HCT116 (cell line): ENCODE data around the gene VAMP8. TPM values are rescaled to one million over a fixed set of nuclear protein-coding genes. Genes with fewer than 3 reads are reported as not detected.

ENCODE experiments used
- ATAC-seq: fragments of 200-7000 bp; cut with Tn5 transposase; 2 replicates; pipeline ENCODE4 v1.9.1; 2020; ENCODE audit warnings: mild to moderate bottlenecking, moderate library complexity
- BruUV-seq: library from RNA; stranded (reverse); fragments of 400-500 nt; replicated peaks from 2 replicates; lab custom pipeline; 2021; lab: Mats Ljungman, UMichigan
- CTCF ChIA-PET: fragments of 300-600 bp; sonication (Branson Sonifier 250); formaldehyde crosslinking; loops from one replicate; lab custom pipeline; 2021; ENCODE audit warnings: antibody characterized with exemption; lab: Charles Lee
- POLR2A ChIA-PET: fragments of 300-600, 350-600 bp; sonication (Branson Sonifier 250); formaldehyde crosslinking; loops from one replicate; lab custom pipeline; 2021; ENCODE audit warnings: antibody characterized with exemption; lab: Charles Lee
- RAD21 ChIA-PET, 2 experiments: fragments of 300-600 bp; sonication (Branson Sonifier 250); formaldehyde crosslinking; loops; one replicate each; lab custom pipeline; 2023; ENCODE audit warnings: low total read pairs in 2 of 2; ENCODE audit not compliant: uncharacterized antibody in 2 of 2, unreplicated experiment in 2 of 2, low non-redundant PET in 1 of 2; lab: Charles Lee
- DNase-seq: peaks from one replicate; pipeline ENCODE4 v3.0.0-alpha.2; 2010; ENCODE audit warnings: low read depth, low spot score
- H2AFZ ChIP-seq: fragments of 200-600 bp; shearing (Covaris generic), sonication (generic); 2 replicates; pipeline ENCODE4 v1.6.1; 2017; ENCODE audit warnings: low read depth, mixed run types, mixed read lengths, antibody characterized with exemption, low read length; ENCODE audit not compliant: poor library complexity, severe bottlenecking
- H3K27ac ChIP-seq: 2 replicates; pipeline ENCODE4 v1.5.1; 2012; ENCODE audit warnings: low read depth, low read length
- H3K27me3 ChIP-seq: fragments of 200-600 bp; sonication (generic); 2 replicates; pipeline ENCODE4 v1.6.1; 2016; ENCODE audit warnings: mixed run types, low read length, mixed read lengths; ENCODE audit not compliant: insufficient read depth
- H3K36me3 ChIP-seq, 2 experiments: fragments of 200-500 bp in 1 of 2; fragments of 200-600 bp in 1 of 2; sonication (Bioruptor generic) in 1 of 2; sonication (generic) in 1 of 2; 2 replicates each; pipeline versions ENCODE4 v1.5.1 to v1.6.1; 2014 to 2016; ENCODE audit warnings: low read length in 2 of 2, inconsistent platforms in 1 of 2, mixed read lengths in 1 of 2, mixed run types in 1 of 2; ENCODE audit not compliant: insufficient read depth in 2 of 2, control insufficient read depth in 1 of 2
- H3K4me1 ChIP-seq, 2 experiments: fragments of 200-600 bp in 1 of 2; sonication (generic) in 1 of 2; 2 replicates each; pipeline versions ENCODE4 v1.5.1 to v1.6.1; 2012 to 2017; ENCODE audit warnings: low read length in 2 of 2, inconsistent platforms in 1 of 2, mild to moderate bottlenecking in 1 of 2, mixed read lengths in 1 of 2, mixed run types in 1 of 2, moderate library complexity in 1 of 2; ENCODE audit not compliant: insufficient read depth in 2 of 2, control insufficient read depth in 1 of 2
- H3K4me2 ChIP-seq: fragments of 200-600 bp; sonication (generic); 2 replicates; pipeline ENCODE4 v1.6.1; 2017; ENCODE audit warnings: mixed run types, low read length, mixed read lengths
- H3K4me3 ChIP-seq, 2 experiments: fragments of 200-600 bp in 1 of 2; sonication (generic) in 1 of 2; replicated peaks in 1 of 2; 2 replicates each; pipeline ENCODE4 v1.5.1; 2011 to 2016; ENCODE audit warnings: low read length in 2 of 2, control low read depth in 1 of 2, low read depth in 1 of 2, mild to moderate bottlenecking in 1 of 2, mixed read lengths in 1 of 2, mixed run types in 1 of 2
- H3K79me2 ChIP-seq: fragments of 200-600 bp; sonication (generic); 2 replicates; pipeline ENCODE4 v1.6.1; 2017; ENCODE audit warnings: mild to moderate bottlenecking, mixed run types, low read length, moderate library complexity, mixed read lengths; ENCODE audit not compliant: insufficient read depth
- H3K9ac ChIP-seq: fragments of 200-600 bp; sonication (generic); 2 replicates; pipeline ENCODE4 v1.6.1; 2016; ENCODE audit warnings: low read length, mixed read lengths
- H3K9me2 ChIP-seq: fragments of 200-600 bp; sonication (generic), shearing (Covaris generic); 2 replicates; pipeline ENCODE4 v1.6.1; 2017; ENCODE audit warnings: mixed run types, mild to moderate bottlenecking, moderate library complexity; ENCODE audit not compliant: insufficient read depth
- H3K9me3 ChIP-seq, 2 experiments: fragments of 200-500 bp in 1 of 2; fragments of 200-600 bp in 1 of 2; sonication (Bioruptor generic) in 1 of 2; sonication (generic) in 1 of 2; 2 replicates each; pipeline ENCODE4 v1.6.1; 2014 to 2017; ENCODE audit warnings: low read length in 2 of 2, mixed read lengths in 2 of 2, inconsistent platforms in 1 of 2, low read depth in 1 of 2, mild to moderate bottlenecking in 1 of 2, mixed run types in 1 of 2, moderate library complexity in 1 of 2; ENCODE audit not compliant: control insufficient read depth in 1 of 2, insufficient read depth in 1 of 2
- H4K20me1 ChIP-seq: fragments of 200-600 bp; sonication (generic), shearing (Covaris generic); 2 replicates; pipeline ENCODE4 v1.6.1; 2017; ENCODE audit warnings: mixed run types, mild to moderate bottlenecking, moderate library complexity; ENCODE audit not compliant: insufficient read depth
- CBX3 ChIP-seq: IDR thresholded peaks from 2 replicates; pipeline ENCODE4 v1.6.1; 2012; ENCODE audit warnings: low read depth
- EGR1 ChIP-seq: IDR thresholded peaks from 2 replicates; pipeline ENCODE4 v1.6.1; 2012; ENCODE audit warnings: low read depth
- EZH2phosphoT487 ChIP-seq: fragments of 200-600 bp; IDR thresholded peaks from 2 replicates; pipeline ENCODE4 v1.6.1; 2018; ENCODE audit warnings: antibody characterized with exemption, borderline replicate concordance
- FOSL1 ChIP-seq: IDR thresholded peaks from 2 replicates; pipeline ENCODE4 v1.6.1; 2012; ENCODE audit warnings: low read depth
- JUND ChIP-seq: IDR thresholded peaks from 2 replicates; pipeline ENCODE4 v1.6.1; 2012
- POLR2A ChIP-seq: IDR thresholded peaks from 2 replicates; pipeline ENCODE4 v1.7.0; 2011; ENCODE audit warnings: borderline replicate concordance; ENCODE audit not compliant: insufficient read depth, insufficient read length; ENCODE audit errors: extremely low read depth
- RAD21 ChIP-seq: IDR thresholded peaks from 2 replicates; pipeline ENCODE4 v1.6.1; 2012; ENCODE audit warnings: low read depth, mild to moderate bottlenecking
- SIN3A ChIP-seq: IDR thresholded peaks from 2 replicates; pipeline ENCODE4 v1.6.1; 2012; ENCODE audit warnings: low read depth
- TCF7L2 ChIP-seq: IDR thresholded peaks from 2 replicates; pipeline ENCODE4 v1.7.0; 2011; ENCODE audit warnings: borderline replicate concordance, inconsistent platforms; ENCODE audit not compliant: insufficient read depth, insufficient read length; ENCODE audit errors: extremely low read depth
- ZNF274 ChIP-seq: fragments of 200-500 bp; sonication (Bioruptor generic); IDR thresholded peaks from 2 replicates; pipeline ENCODE4 v1.6.1; 2014; ENCODE audit warnings: mild to moderate bottlenecking, low read depth, low read length, inconsistent platforms
- intact Hi-C: fragments of 100-400 bp; cut with micrococcal nuclease; formaldehyde crosslinking; loops from 2 replicates; pipeline ENCODE4 v1.10.0; 2022
- total RNA-seq: library from RNA; stranded (reverse); gene quantifications from one replicate; pipeline ENCODE4 v1.2.1, GENCODE V29; 2021; ENCODE audit not compliant: unreplicated experiment
- TF ChIP-seq, protein P1 (sequence below): IDR thresholded peaks from 2 replicates; pipeline ENCODE4 v1.6.1; 2012; ENCODE audit warnings: low read depth
- TF ChIP-seq, protein P2 (sequence below), 3 experiments: fragments of 200-600 bp in 1 of 3; sonication (generic) in 1 of 3; IDR thresholded peaks in 2 of 3; conservative IDR thresholded peaks in 1 of 3; 2 replicates each; pipeline ENCODE4 v1.5.1; 2012 to 2017; ENCODE audit warnings: low read depth in 2 of 3, low read length in 2 of 3, antibody characterized with exemption in 1 of 3, borderline replicate concordance in 1 of 3, control low read depth in 1 of 3, mild to moderate bottlenecking in 1 of 3, mixed read lengths in 1 of 3, mixed run types in 1 of 3, moderate library complexity in 1 of 3; ENCODE audit not compliant: insufficient read depth in 1 of 3
- TF ChIP-seq, protein P3 (sequence below): IDR thresholded peaks from 2 replicates; pipeline ENCODE4 v1.6.1; 2011; ENCODE audit warnings: mild to moderate bottlenecking, low read length, moderate library complexity; ENCODE audit not compliant: insufficient replicate concordance; ENCODE audit errors: extremely low read depth

The VAMP8 gene
- total RNA-seq, 1 experiment from 2014 or later, result 52.6 TPM

DNA sequence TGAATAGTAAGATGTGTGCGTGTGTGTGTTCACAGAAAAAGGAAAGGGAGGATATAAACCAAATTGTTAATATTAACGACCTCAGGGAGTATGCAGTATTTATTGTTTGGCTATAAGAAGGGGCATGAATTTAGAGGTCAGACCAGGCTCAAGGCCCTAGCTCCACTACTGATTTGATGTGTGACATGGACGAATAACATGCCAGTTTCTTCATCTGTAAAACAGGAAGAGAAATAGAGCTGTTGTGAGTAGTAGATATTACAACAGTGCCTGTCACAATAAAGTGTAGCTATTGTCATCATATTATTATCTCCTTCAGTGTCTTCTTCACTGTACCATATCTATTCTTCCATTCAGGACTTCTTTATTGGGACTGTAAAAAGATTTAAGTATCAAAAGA lies 42.5 kb upstream of the VAMP8 start:
- H2AFZ ChIP-seq, result no peak overlapping the region
- intact Hi-C loops, result no loop called here
- peaks cover 28% of the 10 kb centered on the region for H3K79me2 ChIP-seq
- no peak for ATAC-seq
- no TSS peak for BruUV-seq
- DNase-seq, result no peak
- no peak overlapping the region for H3K9ac ChIP-seq
- CTCF ChIA-PET, result no interaction called here
- no peaks in the 10 kb centered on the region for H3K27me3 ChIP-seq
- H3K4me3 ChIP-seq, result no peak overlapping the region
- H3K9me2 ChIP-seq, result no peaks in the 10 kb centered on the region
- H3K27ac ChIP-seq, result no peak overlapping the region
- H3K36me3 ChIP-seq, result peaks cover 0 to 2% of the 10 kb centered on the region in 2 experiments; a peak in 2 of 4 replicates
- H3K9me3 ChIP-seq, result no peaks in the 10 kb centered on the region
- TF ChIP-seq ZNF274 (no peak), POLR2A (no peak), FOSL1 (no peak), EZH2phosphoT487 (no peak), TCF7L2 (no peak), SIN3A (no peak), RAD21 (no peak), CBX3 (no peak), JUND (no peak), EGR1 (no peak)
- TF ChIP-seq, protein P1, sequence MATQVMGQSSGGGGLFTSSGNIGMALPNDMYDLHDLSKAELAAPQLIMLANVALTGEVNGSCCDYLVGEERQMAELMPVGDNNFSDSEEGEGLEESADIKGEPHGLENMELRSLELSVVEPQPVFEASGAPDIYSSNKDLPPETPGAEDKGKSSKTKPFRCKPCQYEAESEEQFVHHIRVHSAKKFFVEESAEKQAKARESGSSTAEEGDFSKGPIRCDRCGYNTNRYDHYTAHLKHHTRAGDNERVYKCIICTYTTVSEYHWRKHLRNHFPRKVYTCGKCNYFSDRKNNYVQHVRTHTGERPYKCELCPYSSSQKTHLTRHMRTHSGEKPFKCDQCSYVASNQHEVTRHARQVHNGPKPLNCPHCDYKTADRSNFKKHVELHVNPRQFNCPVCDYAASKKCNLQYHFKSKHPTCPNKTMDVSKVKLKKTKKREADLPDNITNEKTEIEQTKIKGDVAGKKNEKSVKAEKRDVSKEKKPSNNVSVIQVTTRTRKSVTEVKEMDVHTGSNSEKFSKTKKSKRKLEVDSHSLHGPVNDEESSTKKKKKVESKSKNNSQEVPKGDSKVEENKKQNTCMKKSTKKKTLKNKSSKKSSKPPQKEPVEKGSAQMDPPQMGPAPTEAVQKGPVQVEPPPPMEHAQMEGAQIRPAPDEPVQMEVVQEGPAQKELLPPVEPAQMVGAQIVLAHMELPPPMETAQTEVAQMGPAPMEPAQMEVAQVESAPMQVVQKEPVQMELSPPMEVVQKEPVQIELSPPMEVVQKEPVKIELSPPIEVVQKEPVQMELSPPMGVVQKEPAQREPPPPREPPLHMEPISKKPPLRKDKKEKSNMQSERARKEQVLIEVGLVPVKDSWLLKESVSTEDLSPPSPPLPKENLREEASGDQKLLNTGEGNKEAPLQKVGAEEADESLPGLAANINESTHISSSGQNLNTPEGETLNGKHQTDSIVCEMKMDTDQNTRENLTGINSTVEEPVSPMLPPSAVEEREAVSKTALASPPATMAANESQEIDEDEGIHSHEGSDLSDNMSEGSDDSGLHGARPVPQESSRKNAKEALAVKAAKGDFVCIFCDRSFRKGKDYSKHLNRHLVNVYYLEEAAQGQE, result no peak
- TF ChIP-seq, protein P2, sequence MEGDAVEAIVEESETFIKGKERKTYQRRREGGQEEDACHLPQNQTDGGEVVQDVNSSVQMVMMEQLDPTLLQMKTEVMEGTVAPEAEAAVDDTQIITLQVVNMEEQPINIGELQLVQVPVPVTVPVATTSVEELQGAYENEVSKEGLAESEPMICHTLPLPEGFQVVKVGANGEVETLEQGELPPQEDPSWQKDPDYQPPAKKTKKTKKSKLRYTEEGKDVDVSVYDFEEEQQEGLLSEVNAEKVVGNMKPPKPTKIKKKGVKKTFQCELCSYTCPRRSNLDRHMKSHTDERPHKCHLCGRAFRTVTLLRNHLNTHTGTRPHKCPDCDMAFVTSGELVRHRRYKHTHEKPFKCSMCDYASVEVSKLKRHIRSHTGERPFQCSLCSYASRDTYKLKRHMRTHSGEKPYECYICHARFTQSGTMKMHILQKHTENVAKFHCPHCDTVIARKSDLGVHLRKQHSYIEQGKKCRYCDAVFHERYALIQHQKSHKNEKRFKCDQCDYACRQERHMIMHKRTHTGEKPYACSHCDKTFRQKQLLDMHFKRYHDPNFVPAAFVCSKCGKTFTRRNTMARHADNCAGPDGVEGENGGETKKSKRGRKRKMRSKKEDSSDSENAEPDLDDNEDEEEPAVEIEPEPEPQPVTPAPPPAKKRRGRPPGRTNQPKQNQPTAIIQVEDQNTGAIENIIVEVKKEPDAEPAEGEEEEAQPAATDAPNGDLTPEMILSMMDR (IDR thresholded peaks at IDR 0.05 in 2 of 3, conservative IDR thresholded peaks at IDR 0.05 in 1 of 3; ENCODE audit: borderline replicate concordance in 1 of 3, insufficient read depth in 1 of 3, low read depth in 2 of 3, low read length in 2 of 3), result no peak
- TF ChIP-seq, protein P3, sequence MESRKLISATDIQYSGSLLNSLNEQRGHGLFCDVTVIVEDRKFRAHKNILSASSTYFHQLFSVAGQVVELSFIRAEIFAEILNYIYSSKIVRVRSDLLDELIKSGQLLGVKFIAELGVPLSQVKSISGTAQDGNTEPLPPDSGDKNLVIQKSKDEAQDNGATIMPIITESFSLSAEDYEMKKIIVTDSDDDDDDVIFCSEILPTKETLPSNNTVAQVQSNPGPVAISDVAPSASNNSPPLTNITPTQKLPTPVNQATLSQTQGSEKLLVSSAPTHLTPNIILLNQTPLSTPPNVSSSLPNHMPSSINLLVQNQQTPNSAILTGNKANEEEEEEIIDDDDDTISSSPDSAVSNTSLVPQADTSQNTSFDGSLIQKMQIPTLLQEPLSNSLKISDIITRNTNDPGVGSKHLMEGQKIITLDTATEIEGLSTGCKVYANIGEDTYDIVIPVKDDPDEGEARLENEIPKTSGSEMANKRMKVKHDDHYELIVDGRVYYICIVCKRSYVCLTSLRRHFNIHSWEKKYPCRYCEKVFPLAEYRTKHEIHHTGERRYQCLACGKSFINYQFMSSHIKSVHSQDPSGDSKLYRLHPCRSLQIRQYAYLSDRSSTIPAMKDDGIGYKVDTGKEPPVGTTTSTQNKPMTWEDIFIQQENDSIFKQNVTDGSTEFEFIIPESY, result no peak
- no peak overlapping the region for H3K4me2 ChIP-seq
- POLR2A ChIA-PET, result interaction anchor here (0.9 to 1.8 kb wide), 5 partner anchors 10 to 118 kb away, joined by 3 to 5 read pairs (median 4); no protein-coding TSS in a partner anchor
- RAD21 ChIA-PET, result no interaction called here
- H3K4me1 ChIP-seq, result peaks cover 12 to 24% of the 10 kb centered on the region in 2 experiments; a peak in 3 of 4 replicates
- peaks cover under 1% of the 10 kb centered on the region; the same call in 1 of the 2 replicates for H4K20me1 ChIP-seq
